Fibroblast of mammary gland (primary cell): ENCODE data around the gene PANK1.
"Not testable (repeated sequence)": the region's sequence is repeated elsewhere in the genome, so short reads cannot be mapped to it uniquely, and the experiment has no call there.

Source experiments
- DNase-seq: peaks from one replicate; pipeline ENCODE4 v3.0.0-alpha.2; 2010; ENCODE audit warnings: low read depth
- H3K4me3 ChIP-seq: 2 replicates; pipeline ENCODE4 v1.5.1; 2011; ENCODE audit warnings: low read depth, mild to moderate bottlenecking, low read length, moderate library complexity; ENCODE audit not compliant: control insufficient read depth
- TF ChIP-seq, protein P1 (sequence below): conservative IDR thresholded peaks from 2 replicates; pipeline ENCODE4 v1.5.1; 2011; ENCODE audit warnings: low read depth, low read length, inconsistent platforms; ENCODE audit not compliant: control insufficient read depth, insufficient read depth

Gene PANK1

GRCh38 chr10:89625041-89625765 lies 19.8 kb downstream of the PANK1 start:
- TF ChIP-seq, protein P1, sequence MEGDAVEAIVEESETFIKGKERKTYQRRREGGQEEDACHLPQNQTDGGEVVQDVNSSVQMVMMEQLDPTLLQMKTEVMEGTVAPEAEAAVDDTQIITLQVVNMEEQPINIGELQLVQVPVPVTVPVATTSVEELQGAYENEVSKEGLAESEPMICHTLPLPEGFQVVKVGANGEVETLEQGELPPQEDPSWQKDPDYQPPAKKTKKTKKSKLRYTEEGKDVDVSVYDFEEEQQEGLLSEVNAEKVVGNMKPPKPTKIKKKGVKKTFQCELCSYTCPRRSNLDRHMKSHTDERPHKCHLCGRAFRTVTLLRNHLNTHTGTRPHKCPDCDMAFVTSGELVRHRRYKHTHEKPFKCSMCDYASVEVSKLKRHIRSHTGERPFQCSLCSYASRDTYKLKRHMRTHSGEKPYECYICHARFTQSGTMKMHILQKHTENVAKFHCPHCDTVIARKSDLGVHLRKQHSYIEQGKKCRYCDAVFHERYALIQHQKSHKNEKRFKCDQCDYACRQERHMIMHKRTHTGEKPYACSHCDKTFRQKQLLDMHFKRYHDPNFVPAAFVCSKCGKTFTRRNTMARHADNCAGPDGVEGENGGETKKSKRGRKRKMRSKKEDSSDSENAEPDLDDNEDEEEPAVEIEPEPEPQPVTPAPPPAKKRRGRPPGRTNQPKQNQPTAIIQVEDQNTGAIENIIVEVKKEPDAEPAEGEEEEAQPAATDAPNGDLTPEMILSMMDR = no peak
- DNase-seq = peak; percentile 27
- H3K4me3 ChIP-seq = no peak overlapping the region

- DNase-seq = no peak
- TF ChIP-seq, protein P1 = no peak
- H3K4me3 ChIP-seq = no peak overlapping the region
Observed at GRCh38 chr10:89624020-89624419, 21.0 kb downstream of the PANK1 start.

DNA sequence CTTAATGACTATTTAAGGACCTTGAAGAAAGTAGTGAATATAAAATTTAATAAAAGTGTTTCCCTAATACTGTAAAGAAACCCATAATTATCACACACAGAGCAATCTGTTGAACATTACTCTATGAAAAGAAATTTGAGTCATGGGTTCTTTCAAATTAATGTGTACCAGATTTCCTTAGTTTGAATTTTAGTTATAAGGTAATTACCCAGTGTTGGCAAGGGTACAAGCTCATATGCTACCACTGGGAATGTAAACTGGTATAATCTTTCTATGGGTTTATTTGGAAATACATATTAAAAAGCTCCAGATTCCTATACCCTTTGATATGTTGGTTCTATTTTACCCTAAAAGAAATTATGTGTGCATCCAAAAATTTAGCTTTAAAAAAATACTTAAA lies 22.9 kb downstream of the PANK1 start:
- DNase-seq = no peak
- TF ChIP-seq, protein P1 = no peak

GRCh38 chr10:89621438-89621837 lies 23.6 kb downstream of the PANK1 start:
- H3K4me3 ChIP-seq = no peak overlapping the region
- TF ChIP-seq, protein P1 = no peak
- DNase-seq = no peak

More for the DNA sequence above, 22.9 kb downstream of the PANK1 start:
- H3K4me3 ChIP-seq = no peak overlapping the region

- H3K4me3 ChIP-seq, DNase-seq: not testable (repeated sequence)
Observed at GRCh38 chr10:89620296-89620695, 24.7 kb downstream of the PANK1 start.

DNA sequence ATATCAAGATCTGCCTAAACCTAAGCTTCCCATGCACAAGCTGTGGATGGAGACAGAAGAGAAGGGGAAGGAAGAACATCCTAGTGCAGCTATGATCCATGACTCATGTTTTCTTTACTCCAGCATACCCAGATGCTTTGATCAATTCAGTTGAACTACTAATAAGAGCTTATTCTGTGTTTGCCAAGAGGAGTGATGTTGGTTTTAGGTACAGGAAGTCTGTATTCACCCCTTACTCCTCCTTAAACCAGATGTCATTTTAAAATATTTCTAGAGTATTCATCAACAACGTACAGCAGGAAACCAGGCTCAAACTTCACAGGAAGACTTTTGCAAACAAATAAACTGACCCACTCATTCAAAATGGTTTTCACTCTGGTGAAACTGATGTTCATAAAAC lies 29.2 kb downstream of the PANK1 start:
- H3K4me3 ChIP-seq = no peak overlapping the region
- peak; percentile 61 for DNase-seq
- TF ChIP-seq, protein P1 = no peak

DNA sequence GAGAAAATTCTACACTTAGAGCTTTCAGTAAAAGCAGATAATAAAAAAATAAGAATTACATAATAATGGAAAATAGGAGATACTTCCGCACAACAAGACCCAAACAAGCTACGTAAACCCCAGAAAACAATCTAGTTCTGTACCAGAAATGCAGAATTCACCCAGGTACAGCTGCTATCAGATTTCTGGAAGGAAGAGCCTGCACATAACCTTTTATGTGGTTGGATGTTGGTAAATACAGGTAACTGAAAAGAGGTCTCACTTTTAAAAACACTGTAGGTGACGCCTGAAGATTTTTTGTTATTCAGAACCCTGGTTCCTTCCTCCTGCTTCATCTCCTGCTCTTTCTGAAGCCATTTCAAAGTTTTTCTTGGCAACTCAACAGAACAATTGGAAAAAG lies 29.9 kb downstream of the PANK1 start:
- no peak for DNase-seq
- TF ChIP-seq, protein P1 = no peak
- no peak overlapping the region for H3K4me3 ChIP-seq
